ENCODE results near the gene YIF1B.
A peak's percentile ranks its signal among the peaks of the same experiment; 100 is the strongest.
"Not testable (repeated sequence)": the region's sequence is repeated elsewhere in the genome, so short reads cannot be mapped to it uniquely, and the experiment has no call there.

The YIF1B gene

GRCh38 chr19:38276942-38277517, 38.7 kb downstream of the YIF1B start:
- DNase-seq (ENCODE audit: low spot score): no peak

DNA sequence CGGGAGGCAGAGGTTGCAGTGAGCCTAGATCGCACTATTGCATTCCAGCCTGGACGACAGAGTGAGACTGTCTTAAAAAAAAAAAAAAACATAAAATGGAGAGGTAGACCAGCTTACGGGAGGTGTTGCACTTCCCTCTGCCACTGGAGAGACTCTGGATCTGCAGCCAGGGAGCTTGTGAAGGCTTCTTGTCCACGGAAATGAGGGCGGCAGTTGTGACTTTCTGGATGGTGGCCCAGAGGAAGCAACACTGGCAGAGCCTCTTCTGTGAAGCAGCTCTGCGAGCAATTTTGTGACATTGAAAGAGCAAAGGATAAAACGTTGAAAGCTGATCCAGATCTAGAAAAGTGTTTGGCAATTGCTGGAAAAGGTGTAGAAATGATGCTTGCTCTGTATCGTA, 41.0 kb downstream of the YIF1B start:
- DNase-seq (ENCODE audit: low spot score): peak; percentile 89

DNA sequence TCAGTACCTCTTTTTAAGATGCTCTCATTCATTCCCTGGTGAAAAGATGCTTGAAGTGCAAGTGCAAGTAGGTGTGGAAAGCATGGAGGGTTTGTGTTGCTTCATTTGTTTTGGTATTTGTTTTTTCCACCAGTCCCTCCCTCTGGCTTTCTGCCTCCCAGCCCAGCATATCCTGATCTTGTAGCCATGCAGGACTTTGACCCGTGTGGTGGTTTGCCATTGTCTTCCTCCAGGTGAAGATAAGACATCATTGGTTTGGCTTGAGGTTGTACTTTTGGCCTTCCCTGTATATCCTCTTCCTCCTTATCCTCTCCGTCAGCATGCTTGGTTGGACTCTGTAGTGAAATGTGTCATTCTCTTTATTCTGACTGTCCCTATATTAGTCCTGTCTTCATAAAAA, 42.2 kb downstream of the YIF1B start:
- DNase-seq (ENCODE audit: low spot score): no peak

- DNase-seq (ENCODE audit: low spot score): no peak
Observed at GRCh38 chr19:38270587-38271167, 45.1 kb downstream of the YIF1B start.

DNA sequence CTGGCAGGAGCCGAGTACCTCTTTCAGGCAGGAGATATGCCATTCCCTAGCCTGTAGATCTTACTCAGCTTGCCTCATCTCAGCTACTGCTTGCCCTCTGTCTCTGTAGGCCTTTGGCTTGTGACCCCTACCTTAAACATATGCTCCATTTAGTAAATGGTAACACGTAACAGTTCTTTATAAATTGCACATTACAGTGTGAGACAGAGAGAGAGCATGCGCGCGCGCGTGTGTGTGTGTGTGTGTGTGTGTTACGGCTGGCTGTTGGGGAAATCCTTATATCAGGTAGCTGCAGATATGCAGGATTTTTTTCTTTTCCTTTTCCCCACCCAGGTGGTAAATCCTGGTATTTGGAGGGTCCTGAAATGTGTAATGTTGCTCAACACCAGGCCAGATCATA, 47.2 kb downstream of the YIF1B start:
- DNase-seq (ENCODE audit: low spot score): no peak

DNA sequence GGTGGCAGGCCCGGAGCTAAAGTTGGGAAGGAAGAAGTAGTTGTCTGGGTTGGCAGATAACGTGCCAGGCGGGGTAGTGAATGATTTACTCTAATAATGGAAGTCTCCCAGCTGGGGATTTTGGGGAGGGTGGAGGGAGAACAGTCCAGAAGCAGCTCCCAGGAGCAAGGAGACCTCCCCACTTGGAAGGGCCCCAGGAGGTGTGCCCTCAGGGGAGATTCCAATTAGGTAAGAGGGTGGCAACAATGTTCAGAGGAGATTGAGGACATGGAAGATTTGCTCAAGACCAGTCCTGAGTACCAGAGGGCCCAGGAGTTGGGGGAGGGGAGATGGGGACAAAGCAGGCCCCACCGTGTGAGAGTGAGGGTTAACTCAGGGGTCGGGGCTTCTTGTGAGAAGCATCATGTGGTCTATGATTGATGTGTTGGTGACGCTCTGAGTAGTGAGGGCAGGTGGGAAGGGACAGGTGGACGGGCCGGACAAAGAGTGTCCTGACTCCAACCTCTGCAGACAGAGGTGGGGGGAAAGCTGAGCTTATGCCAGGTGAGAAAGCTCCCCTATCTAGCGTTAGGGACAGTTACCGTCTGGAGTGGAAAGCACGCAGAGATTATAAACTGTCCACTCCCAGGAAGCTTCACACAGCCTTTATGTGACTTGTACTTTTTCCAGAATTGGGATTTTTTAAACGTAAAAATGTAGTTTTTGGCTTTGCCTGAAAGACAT, 47.8 kb downstream of the YIF1B start:
- DNase-seq (ENCODE audit: low spot score): no peak

DNA sequence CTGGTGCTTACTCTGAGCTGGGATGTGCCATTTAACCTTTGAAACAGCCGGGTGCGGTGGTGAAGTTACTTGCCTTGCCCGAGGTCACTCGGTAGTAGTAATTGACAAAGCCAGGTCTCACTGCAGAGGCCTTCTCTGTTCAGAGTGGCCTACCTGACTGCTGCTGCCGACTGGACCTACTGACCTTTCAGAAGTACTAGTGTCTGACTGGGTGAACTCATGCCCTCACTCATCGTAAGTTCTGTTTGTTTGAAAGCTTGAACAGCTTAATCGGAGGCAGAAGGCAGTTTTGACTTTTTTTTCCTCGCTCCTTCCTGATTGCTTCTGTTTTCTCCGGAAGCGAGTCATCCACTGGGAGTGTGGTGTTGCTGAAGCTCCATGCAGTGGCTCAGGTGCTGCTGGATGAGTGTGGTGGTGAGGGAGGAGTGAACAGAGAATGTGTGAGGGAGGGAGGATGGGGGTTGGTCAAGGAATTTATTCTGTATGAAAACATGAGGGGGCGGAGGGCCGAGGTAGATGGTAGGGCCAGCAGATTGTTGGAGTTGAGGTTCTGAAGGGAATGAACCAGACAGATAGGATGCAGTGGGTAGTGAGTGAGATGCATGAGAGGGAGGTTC, 48.7 kb downstream of the YIF1B start:
- no peak for DNase-seq (ENCODE audit: low spot score)

DNA sequence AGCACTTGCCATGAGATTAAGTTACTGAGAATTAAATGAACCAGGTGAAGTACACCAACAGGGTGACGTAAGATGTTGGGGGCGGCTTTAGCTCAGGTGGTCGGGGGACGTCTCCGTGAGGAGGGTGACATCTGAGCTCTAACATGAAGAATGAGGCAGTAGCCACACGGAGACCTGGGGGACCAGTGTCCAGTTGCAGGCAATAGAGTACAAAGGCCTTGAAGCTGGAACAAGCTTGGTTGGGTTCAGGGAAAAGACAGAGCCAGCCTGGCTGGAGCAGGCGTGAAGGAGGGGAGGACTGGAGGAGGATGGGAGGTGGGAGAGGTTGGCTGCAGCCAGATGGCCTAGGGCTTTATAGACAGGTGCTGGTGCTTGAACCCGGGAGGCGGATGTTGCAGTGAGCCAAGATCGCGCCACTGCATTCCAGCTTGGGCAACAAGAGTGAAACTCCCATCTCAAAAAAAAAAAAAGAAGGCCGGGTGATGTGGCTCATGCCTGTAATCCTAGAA, 49.8 kb downstream of the YIF1B start:
- no peak for DNase-seq (ENCODE audit: low spot score)

DNA sequence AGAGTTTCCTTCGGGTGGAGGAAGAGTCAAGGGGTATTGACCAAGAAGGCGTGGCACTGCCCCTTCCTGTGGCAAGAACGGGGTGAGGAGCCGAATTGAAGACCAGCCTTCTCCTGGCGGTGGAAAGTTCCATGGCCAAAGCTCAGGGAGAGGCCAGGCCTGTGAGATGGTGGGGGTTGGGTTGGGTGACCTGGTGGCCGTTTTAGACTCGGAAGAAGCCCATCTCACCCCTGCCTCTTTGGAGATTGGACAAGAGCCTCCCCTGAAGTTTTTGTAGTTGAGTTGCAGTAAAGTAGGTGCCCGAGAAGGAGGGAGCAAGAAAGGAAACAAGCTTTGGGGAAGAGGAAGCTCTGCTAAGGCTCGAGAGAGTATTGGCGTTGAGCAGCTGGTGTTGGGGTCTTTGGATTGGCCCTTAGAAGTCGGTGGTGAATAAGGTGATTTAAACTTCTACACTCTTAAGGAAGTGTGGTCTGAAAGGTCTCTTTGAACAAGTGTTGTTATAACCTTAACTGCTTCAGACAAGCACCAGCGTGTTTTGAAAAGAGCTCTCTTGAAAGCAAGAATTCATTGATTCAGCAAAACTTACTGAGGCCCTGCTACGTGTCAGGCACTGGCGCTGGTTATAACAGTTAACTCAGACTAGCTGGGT, 50.4 kb downstream of the YIF1B start:
- no peak for DNase-seq (ENCODE audit: low spot score)

GRCh38 chr19:38264486-38265212, 51.1 kb downstream of the YIF1B start, which contains the start of gene SPINT2:
TSS of gene SPINT2 (plus strand) at chr19:38264573. CDS start at chr19:38264893, 320 bp downstream.
- DNase-seq (ENCODE audit: low spot score): no peak

GRCh38 chr19:38263689-38264485, 51.9 kb downstream of the YIF1B start:
- no peak for DNase-seq (ENCODE audit: low spot score)

- DNase-seq (ENCODE audit: low spot score): no peak
Observed at GRCh38 chr19:38262585-38263268, 53.0 kb downstream of the YIF1B start.

DNA sequence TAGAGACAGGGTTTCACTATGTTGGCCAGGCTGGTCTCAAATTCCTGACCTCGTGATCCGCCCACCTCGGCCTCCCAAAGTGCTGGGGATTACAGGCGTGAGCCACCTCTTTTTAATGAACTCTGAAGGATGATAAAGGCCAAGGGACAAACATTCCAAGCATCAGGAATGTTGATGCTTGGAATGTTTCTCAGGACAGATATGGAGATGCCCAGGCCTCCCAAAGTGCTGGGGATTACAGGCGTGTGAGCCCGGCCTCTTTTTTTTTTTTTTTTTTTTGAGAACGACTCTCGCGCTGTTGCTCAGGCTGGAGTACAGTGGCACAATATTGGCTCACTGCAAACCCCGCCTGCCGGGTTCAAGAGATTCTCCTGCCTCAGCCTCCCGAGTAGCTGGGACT, 53.8 kb downstream of the YIF1B start:
- DNase-seq (ENCODE audit: low spot score): not testable (repeated sequence)

DNA sequence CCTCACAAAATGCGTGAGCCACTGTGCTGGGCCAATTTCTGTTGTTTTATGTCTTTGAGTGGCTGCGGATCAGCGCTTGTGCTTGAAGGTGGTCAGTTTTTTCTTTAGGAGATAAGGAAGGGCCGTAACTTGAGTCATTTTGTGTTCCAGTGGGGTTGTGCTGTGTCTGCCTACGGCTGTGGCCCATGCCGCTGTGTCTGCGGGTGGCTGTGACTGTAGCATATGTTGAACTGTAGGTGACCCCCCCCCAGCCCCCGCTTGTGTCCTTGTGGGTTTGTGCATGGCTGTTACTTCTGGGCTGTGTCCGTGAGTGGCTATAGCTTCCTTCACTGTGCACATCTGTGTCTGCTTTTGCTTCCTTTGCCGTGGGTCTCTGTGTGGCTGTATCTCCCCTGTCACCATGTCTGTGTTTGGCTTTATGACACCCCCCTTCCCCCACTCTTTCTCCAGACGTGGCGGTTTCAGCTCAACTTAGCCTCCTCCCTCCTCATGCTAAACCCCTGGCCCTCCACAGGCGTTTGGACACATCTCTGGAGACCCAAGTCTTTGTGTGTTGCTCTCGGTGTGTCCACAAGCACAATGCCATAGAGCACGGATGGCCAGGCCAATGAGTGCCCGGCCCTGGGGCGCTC, 60.2 kb downstream of the YIF1B start:
- no peak for DNase-seq (ENCODE audit: low spot score)

DNA sequence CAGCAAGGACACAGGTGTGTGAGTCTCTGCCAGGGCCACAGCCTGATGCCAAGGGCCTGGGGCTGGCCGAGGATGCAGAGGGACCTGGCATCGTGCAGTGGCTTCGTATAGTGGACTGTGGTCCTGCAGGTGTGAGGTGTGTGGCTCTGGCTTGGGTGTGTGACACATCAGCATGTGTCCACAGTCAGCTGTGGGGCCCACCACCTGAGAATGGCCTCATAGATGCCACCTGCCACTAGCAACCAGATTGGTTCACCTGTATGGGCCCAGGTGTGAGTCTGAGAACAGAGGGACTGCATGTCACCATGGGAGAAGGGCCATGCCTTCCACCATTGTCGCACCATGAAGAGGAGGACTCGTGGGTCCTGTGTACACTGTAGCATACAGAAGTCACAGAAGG, 62.0 kb downstream of the YIF1B start:
- DNase-seq (ENCODE audit: low spot score): no peak

Data from Ammon's horn (tissue), 1 donor.